HG03196 (cell line): ENCODE results near the gene HGF.
"Not testable (repeated sequence)": the region's sequence is repeated elsewhere in the genome, so short reads cannot be mapped to it uniquely, and the experiment has no call there.

ENCODE experiments used
- ATAC-seq: cut with Tn5 transposase; IDR thresholded peaks from one replicate; pipeline ENCODE4 v1.9.1; 2021; ENCODE audit not compliant: unreplicated experiment

Gene HGF

DNA sequence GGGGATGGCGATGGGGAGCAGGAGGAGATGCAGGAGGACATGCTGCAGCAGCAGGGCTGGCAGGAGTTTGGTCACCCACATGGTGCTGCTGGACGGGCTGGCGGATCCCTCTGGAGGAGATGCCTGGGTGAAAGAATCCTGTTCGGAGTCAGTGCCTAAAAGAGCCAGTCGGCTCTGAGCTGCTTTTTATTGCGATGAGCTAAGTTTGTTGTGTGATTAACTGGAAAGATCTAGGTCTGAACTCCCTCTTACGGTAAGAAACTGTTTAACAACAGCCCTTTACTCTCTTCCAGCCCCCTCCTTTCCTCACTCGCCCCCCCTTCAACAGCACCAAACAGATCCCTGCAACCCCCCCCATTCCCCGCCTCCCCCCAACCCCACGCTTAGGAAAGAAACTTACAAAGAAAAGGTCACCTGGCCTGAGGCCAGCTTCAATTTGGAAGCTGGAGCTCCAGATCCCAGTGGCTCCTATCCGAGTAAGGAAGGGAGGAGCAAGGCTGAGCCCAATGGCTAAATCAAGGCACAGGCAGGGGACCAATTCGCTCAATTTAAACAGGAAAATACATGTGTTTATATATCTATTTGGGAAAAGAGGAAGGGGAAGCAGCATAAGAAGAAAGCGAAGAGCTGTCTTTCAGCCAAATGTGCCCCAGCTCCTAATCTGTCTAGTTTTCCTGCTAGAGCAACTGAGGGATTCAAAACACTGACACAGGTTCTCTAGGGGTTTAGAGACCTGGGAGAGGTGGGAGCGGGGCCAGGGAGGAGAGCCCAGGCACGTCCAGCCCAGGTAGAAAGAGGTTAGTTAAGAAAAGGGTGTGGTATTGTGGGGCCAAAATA lies at the start of gene HGF:
TSS of gene HGF (minus strand) at position 157 of the 837 bp plus-strand sequence. CDS start at position 81, 76 bp downstream.
- no peak for ATAC-seq

DNA sequence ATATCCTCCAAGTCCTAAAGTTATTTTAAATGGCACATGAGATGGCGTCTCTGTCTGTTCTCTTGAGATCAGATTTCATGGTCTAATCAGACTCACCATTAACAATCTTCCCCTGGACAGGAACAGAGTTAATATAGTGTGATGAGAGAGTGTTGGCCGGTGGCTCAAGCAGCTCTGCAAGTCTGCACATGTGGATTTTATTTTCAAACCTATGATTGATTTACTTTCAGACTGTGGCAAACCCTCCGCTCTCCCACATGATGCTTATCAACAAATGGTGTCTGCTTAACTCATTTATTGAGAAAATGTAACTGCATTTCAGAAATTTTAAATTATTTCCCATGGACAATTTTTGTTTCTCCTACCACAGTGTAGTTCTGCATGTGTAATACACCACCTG lies 46.5 kb upstream of the HGF start:
- no peak for ATAC-seq

DNA sequence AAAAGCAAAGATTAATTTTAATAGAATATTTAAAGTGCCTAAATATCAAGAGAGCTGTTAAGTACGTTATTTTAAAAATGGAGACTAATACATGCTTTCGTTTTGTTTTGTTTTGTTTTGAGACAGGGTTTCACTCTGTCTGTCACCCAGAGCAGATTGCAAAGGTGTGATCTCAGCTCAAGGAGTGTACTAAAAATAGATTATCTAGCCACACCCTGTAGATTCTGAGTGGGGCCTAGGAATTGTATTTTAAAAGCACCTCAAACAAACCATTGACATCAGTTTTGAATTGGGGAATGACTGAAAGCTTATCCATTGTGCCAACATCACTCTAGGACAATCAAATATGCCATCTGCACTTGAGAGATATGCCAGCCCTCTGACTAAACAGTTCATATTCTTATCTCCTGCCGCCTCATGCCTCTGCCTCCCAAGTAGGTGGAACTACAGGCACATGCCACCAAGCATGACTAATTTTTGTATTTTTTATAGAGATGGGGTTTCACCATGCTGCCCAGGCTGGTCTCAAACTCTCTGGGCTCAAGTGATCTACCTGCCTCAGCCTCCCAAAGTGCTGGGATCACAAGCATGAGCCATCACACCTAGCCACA lies 43.1 kb upstream of the HGF start:
- not testable (repeated sequence) for ATAC-seq

DNA sequence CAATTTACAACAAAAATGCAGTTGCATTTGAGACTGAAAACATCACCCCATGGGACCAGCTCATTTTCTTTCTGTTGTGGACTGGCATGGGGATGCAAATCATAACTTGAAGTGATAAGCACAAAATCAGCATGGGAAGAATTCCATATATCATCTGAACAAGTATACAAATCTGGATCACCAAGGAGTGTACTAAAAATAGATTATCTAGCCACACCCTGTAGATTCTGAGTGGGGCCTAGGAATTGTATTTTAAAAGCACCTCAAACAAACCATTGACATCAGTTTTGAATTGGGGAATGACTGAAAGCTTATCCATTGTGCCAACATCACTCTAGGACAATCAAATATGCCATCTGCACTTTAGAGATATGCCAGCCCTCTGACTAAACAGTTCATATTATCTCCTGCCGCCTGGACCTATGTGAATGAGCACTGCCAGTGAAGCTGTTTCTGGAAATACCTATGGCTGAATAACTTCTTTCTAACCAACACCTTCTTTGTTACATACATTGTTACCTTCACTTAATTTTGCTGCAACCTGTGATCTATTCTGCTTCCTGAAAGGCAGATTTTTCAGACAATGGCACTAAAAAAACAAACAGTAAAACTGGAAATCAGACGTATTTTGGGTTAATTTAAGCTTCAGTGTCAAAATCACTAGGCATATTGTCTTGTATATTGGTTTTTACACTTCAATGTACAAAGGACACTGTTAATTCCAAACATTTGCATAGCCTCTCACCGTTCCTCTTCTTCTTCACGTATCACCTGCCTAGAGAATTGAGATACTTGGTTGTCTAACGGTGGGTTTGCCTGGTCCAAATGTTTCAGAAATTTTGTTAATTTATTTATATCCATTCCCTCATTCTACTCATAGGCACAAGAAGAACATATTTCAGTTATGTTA lies 42.4 kb upstream of the HGF start:
- ATAC-seq = no peak

DNA sequence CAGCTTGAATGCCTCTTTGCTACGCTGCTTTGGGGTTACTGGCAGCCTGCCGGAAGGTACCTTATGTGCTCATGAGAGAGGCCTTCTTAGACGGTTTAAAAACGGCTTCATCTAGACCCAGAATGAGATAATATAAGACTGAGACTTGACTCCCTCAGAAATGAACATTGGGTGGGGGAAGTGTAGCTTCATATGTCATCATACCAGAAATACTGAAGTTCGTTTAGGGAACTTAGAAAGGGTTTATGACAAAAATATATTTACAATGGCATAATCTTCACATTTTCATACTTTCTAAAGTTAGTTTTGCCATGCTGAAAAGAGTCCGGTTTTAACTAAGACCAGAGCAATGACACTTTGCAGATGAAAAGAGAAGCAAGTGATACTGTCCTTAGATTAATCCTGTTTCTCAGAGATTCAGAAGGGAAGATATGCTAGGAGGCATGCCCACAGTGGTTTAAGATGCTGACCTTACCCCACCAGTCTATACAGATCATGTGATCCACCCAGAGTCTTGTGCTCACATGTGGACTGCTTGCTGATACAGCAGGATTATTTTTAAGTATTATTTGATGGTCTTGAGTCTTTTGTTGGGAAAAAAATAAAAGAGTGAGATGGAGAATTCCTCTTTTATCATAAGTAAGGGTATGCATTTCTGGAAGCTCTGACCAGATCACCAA lies 40.8 kb upstream of the HGF start:
- ATAC-seq = no peak

DNA sequence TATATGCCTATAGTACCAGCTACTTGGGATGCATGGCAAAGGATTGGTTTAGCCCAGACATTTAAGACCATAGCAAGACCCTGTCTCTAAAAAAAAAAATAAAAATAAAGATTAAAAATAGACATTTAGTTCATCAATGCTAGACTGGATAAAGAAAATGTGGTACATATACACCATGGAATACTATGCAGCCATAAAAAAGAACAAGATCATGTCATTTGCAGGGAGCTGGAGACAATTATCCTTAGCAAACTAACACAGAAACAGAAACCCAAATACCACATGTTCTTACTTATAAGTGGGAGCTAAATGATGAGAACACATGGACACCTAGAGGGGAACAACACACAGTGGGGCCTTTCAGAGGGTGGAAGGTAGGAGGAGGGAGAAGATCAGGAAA lies 38.5 kb upstream of the HGF start:
- not testable (repeated sequence) for ATAC-seq

DNA sequence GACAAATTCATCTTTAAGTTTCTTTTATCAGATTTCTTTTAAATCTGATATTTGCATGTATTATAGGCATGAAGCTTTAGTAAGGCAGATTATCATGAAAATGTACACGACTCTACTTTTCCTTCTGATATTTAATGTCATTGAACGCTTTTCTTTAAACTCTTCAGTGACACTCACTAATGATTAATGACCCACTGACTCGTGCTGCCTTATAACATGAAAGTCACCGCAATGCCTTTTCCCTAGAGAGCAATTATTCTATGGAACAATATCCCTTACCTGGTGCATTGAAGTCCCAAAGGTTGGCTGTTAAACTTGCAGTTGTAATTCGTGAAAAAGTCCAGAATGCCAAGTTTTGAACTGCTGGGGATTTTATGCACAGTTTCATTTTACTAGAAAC lies 33.4 kb upstream of the HGF start:
- no peak for ATAC-seq

DNA sequence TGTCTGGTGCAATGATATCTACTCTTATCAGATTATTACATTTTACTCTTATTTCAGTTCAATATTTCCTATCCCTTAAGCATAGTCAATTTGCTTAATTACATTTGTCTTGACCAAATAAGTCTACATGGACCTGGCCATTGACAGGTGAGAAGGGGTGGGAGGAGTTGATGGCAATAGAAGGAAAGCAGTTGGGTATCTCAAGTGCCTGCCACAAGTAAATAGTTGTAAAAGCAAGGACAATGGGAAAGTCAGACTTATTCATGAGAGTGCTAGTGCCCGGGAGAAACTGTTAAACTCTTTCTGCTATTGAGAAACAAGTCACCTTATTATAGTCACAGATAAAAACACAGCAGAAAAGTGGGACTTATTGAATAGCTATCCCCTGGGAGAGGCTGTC lies 32.4 kb upstream of the HGF start:
- no peak for ATAC-seq

DNA sequence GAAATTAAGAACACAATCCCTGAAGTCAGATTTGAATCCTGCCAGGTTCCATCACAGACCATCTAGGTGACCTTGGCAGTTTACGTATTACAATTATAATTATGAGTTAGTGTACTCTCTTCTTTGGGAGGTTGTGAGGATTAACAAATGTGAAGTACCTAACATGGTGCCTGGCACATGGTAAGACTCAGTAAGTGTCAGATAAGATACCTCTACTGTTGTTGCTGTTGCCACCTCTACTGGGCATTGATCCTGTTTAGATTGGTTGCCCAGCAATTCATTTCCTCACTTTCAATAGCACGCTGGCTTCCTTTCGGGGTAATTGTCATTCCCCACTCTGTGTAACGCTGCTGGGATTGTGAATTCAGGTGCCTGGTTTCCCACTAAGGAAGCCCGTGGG lies 31.7 kb upstream of the HGF start:
- ATAC-seq = no peak

DNA sequence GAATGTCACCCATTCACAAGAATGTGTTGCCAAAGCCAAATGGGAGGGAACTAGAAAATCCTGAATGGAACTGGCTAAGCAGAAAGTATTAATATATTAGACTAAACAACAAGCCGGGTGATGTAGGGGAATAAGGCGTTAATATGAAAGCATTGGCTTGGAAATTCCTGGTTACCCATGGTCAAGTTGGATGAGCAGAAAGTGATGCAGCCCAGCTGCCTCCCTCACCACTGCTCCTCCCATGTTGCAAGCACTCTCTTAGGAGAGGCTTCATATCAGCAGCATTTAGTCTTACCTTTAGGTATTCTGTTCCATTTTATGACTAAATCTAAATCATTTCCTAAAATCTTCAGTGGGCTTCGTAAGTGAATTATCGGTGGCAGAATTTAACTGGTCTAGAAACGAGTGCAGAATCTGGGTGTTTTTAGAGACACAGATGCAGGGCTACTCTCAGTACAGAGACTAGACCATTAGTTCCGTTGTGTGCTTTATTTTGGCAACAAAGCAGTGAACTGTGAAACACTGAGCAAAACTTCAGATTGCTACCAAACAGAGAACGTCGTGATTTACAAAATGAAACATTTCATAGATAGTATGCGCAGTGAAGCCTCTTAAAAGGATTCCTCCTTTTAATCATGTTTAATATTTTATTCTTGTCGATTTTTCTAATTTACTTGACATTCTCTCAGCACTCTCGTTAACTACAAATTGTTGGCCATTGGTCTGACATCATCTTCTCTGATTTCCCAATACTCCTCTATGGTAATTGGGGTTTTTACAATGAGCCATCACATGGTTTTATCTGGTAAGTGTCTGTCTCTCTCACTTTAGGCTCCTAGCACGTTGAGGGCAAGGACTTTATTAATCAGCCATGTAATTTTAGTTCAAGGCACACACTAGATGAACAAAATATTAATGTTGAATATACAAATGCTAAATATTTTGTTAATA lies 22.0 kb upstream of the HGF start:
- no peak for ATAC-seq

DNA sequence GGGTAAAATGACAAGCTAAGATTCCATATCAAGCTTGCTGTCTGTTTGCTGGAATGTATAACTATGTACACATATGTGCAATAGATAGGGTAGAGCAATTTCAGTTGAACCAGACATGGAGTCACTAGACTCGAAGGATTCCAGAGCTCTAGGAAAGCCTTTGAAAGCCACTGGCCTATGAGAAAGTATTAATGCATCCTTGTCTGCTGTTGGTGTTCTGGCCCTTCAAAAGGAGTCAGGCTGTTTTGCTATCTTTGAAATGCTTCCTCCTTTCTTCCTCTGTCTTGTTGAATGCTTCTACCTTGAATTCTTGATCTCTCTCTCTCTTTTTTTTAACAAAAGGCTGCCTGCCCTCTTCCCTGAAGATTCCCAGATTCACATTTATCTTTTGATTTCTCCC lies 20.8 kb upstream of the HGF start:
- no peak for ATAC-seq

DNA sequence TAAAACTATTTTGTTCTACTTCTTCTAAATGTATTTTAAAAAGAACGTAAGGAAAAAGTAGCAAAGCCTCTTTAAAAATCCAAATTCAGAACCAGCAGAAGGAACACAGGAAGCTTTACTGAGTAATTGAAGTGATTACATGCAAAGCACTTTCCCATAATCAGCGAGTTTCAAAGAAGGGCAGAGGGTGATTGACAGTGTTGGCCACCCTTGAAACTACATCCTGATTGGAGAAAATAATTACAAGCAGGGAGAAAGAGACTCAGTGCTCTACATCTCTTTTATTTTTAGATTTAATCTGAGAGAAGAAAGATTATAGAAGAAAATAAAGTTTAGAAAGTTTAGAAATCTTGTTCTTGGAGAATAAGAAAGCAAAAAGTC lies 20.3 kb upstream of the HGF start:
- ATAC-seq = no peak

DNA sequence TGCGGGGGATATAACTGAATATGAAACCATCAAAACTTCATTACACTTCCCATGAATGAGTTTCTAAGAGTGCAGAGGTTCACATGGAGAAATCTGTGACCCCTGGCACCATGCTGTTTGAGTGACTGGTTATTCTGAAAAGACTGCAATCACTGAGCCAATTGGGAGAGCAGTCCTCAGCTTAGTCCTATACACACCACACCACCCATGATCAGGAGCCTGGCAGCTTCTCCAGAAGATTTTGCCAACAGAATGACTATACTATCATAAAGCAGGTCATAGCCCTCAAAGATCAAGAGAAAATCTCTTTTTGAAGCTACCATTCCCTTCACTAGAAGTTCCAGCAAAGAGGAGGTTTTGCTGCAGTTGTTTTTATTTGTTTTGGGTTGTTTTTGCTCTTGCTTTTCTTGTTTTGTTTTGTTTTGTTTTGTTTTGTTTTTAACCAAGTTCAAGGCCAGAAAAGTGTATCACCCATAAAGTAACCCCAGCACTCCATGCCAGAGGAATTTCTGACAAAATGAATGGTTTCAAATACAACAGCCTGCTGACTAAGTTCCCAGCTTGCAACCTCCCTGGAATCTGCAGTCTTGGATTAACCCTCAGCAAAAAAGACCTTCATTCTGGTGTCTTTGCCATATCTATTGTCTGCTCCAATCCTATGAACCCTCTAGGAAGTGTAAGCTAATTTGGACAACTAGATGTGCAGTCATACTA lies 19.7 kb upstream of the HGF start:
- ATAC-seq = no peak

DNA sequence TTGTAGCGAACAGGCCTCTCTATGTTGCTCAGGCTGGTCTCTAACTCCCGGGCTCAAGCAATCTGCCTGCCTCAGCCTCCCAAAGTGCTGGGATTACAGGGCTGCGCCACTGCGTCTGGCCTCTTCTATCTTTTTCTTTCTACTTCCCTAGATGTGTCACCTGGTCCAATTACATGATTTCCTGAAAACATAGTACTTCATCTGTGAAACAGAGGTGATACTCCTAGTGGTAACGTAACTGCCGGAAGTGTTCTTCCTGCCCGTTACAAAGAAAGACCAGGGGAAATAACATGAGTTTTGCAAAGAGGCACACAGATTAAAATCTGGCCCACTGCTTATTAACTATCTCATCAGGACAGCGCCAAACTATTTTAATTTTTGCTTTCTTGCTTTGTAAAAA lies 18.4 kb upstream of the HGF start:
- no peak for ATAC-seq

DNA sequence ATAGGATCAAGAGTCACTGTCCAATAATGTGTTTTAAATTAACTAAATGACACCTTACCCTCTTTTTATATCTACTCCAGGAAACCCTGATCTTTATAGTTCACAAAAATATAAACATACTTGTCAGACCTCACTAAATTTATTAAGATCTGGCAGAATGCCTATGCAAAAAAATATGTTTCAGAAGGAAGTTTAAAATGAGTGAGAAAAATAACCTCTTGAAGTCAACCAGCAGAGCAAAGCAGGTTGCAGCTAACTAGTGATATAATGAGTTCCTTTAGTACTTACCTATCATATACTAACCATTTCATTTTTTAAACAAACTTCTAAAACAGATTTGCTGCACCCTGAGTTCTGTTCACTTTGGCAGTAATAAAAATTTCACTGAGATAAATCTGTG lies 14.0 kb upstream of the HGF start:
- ATAC-seq = no peak

DNA sequence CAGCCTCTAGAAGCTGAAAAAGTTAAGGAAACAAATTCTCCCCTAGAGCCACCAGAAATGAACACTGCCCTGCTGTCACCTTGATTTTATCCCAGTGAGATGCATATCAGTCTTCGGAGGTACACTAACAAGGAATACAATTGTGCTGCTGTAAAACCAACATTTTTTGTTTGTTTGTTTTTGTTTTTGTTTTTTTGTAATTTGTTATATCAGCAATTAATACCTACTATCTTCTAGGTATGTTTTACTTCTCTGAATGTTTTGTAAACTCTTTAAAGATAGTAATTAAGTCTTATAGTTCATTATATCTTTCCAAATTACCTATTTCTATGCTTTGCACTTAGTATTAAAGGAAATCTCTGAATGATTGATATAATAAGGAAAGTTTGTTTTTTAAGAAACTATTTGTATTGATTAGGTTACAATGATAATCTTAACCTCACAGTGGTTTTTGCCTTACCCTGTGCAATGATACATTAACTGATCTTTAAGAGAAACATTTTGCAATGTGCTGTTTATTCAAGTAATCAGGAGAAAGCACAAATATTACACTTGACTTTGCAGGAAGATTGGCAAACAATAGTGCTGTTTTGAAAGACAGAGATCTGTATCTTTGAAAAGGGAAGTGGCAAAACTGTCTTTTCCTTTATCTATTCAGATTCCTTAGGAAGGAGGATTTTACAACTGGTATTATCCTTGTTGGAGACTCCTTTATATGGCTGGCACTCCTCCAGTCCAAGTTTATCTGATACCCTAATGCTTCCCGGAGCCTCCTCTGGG lies 11.3 kb upstream of the HGF start:
- no peak for ATAC-seq

DNA sequence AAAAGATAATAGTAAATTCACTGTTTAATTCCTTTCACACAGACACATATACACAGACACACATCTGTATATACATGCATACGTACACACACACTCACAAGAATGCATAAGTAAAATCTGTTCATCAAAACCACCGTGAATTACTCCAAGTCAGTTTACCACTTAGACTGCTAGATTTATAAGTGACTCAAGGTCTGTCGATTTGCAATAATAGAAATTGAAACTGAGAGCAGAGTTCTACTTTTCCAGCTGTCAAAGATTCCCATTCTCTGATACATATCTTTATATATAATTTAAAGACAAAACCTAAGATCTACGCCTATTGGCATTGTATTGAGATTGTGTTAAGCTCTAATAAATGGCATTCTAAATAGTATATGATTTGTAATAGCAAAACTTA lies 9.9 kb upstream of the HGF start:
- ATAC-seq = no peak

DNA sequence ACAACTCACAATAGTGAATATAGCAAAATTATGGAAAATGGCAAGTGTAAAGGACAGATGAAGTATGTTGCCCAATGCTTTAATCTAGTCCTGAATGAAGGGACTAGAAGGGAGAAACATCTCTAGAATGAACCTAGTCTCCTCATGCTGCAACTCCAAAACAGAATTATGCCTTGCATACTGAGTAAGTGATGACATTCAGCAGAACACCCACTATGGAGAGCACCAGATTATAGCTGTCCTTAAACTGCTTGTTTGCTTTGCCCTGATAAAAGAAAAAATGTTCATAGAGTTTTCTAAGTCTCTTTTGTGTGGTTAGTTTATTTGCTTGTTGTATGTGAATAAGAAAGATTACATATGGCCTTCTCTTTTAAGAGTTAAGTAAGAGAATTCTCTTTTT lies 7.8 kb upstream of the HGF start:
- no peak for ATAC-seq
